Stimulated activated CD4-positive, alpha-beta T cell treated with anti-CD3 and anti-CD28 coated beads, TNF-alpha, amount 100 ng/mL, for 48 hours (primary cell): ENCODE measurements around the gene PRKCH.
A peak's percentile ranks its signal among the peaks of the same experiment; 100 is the strongest.
"Not testable (repeated sequence)": the region's sequence is repeated elsewhere in the genome, so short reads cannot be mapped to it uniquely, and the experiment has no call there.

Experiments used
- DNase-seq, 3 donors: peaks; one replicate each; pipeline ENCODE4 v3.0.0-alpha.2; 2020; ENCODE audit warnings: low read depth in 3 of 3

The PRKCH gene

GRCh38 chr14:61456720-61457119 lies 135.3 kb downstream of the PRKCH start:
- DNase-seq, result peak; percentile 63 to 86 (median 81)

GRCh38 chr14:61458766-61459165 lies 137.4 kb downstream of the PRKCH start:
- no peak for DNase-seq

- DNase-seq, result no peak
Observed at GRCh38 chr14:61459229-61459628, 137.8 kb downstream of the PRKCH start.

- DNase-seq, result no peak
Observed at GRCh38 chr14:61460063-61460462, 138.7 kb downstream of the PRKCH start.

- DNase-seq, result no peak
Observed at GRCh38 chr14:61460718-61461611, 139.6 kb downstream of the PRKCH start.

GRCh38 chr14:61461808-61462275 lies 140.5 kb downstream of the PRKCH start:
- DNase-seq, result no peak

- DNase-seq, result no peak
Observed at GRCh38 chr14:61462566-61463193, 141.3 kb downstream of the PRKCH start.

GRCh38 chr14:61463664-61464285 lies 142.4 kb downstream of the PRKCH start:
- DNase-seq, result no peak

- DNase-seq, result not testable (repeated sequence)
Observed at GRCh38 chr14:61464539-61465320, 143.4 kb downstream of the PRKCH start.

- DNase-seq, result no peak
Observed at GRCh38 chr14:61466249-61466904, 145.0 kb downstream of the PRKCH start.

- DNase-seq, result no peak
Observed at GRCh38 chr14:61466905-61467280, 145.5 kb downstream of the PRKCH start.

GRCh38 chr14:61467296-61467695 lies 145.9 kb downstream of the PRKCH start:
- DNase-seq, result no peak

- DNase-seq, result no peak
Observed at GRCh38 chr14:61468063-61468825, 146.9 kb downstream of the PRKCH start.

- DNase-seq, result no peak
Observed at GRCh38 chr14:61469781-61470180, 148.4 kb downstream of the PRKCH start.

GRCh38 chr14:61470261-61470960 lies 149.0 kb downstream of the PRKCH start:
- no peak for DNase-seq

GRCh38 chr14:61470961-61471293 lies 149.5 kb downstream of the PRKCH start:
- DNase-seq, result no peak

- no peak for DNase-seq
Observed at GRCh38 chr14:61471297-61472005, 150.1 kb downstream of the PRKCH start.

GRCh38 chr14:61472011-61472672 lies 150.8 kb downstream of the PRKCH start:
- no peak for DNase-seq
